Measurements from ENCODE around the gene CBX8. TPM values are rescaled to one million over a fixed set of nuclear protein-coding genes. Genes with fewer than 3 reads are reported as not detected.

CBX8 gene
- total RNA-seq, 1 donor from 2014 or later, result 16.3 TPM

DNA sequence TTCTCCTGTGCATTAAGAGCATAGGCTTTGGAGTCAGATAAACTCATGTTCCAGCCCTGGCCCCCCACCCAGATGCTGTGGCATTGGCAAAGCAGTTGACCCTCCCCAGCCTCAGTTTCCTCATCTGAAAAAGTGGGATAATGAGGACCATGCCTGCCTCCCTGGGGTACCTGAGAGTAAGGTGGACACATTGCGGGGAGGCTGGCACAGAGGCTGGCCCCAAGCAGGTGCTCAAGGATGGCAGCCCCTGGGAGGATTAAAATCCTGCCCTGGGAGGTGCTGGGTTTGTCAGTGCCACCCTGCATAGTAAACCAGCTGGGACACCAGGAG is 54.3 kb downstream of the CBX8 start:
- H3K27me3 Mint-ChIP-seq (ENCODE audit: low read depth), result peaks cover 47% of the 10 kb centered on the region
- DNase-seq (ENCODE audit: low spot score in 2 of 2, unreplicated experiment in 2 of 2), result no peak
- no peaks in the 10 kb centered on the region for H3K9me3 Mint-ChIP-seq
- no peak overlapping the region for H3K4me3 Mint-ChIP-seq
- no peak overlapping the region for H3K27ac Mint-ChIP-seq
- no peaks in the 10 kb centered on the region for H3K36me3 Mint-ChIP-seq
- TF ChIP-seq, protein P1, sequence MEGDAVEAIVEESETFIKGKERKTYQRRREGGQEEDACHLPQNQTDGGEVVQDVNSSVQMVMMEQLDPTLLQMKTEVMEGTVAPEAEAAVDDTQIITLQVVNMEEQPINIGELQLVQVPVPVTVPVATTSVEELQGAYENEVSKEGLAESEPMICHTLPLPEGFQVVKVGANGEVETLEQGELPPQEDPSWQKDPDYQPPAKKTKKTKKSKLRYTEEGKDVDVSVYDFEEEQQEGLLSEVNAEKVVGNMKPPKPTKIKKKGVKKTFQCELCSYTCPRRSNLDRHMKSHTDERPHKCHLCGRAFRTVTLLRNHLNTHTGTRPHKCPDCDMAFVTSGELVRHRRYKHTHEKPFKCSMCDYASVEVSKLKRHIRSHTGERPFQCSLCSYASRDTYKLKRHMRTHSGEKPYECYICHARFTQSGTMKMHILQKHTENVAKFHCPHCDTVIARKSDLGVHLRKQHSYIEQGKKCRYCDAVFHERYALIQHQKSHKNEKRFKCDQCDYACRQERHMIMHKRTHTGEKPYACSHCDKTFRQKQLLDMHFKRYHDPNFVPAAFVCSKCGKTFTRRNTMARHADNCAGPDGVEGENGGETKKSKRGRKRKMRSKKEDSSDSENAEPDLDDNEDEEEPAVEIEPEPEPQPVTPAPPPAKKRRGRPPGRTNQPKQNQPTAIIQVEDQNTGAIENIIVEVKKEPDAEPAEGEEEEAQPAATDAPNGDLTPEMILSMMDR (IDR thresholded peaks at IDR 0.05; ENCODE audit: unreplicated experiment), result no peak
- H3K4me1 Mint-ChIP-seq, result peaks cover 28% of the 10 kb centered on the region

Other genes with a start within 250 kb of the CBX8 start
- gene RBFOX3, start 186.0 kb downstream of the CBX8 start, total RNA-seq, result 0.11 to 0.20 TPM in 2 of 3 replicates, not detected in the other
- not detected in 3 replicates for gene ENPP7, start 66.1 kb downstream of the CBX8 start, total RNA-seq
- 47.1 to 49.7 TPM (median 48.6 TPM) in 3 replicates for gene CBX2, start 18.9 kb downstream of the CBX8 start, total RNA-seq
- gene CBX4, start 42.4 kb upstream of the CBX8 start, total RNA-seq, result 30.8 to 35.0 TPM (median 32.1 TPM) in 3 replicates
- 69.8 to 76.0 TPM (median 73.2 TPM) in 3 replicates for gene TBC1D16, start 238.8 kb upstream of the CBX8 start, total RNA-seq
- gene CCDC40, start 239.6 kb upstream of the CBX8 start, total RNA-seq, result 20.6 to 25.9 TPM (median 23.5 TPM) in 3 replicates

Measured in mesothelial cell of epicardium (in vitro differentiated cells).